GM19438 (cell line): ENCODE results near the gene OPTC.

Source experiments
- ATAC-seq: cut with Tn5 transposase; IDR thresholded peaks from one replicate; pipeline ENCODE4 v1.9.1; 2021; ENCODE audit warnings: low read depth; ENCODE audit not compliant: unreplicated experiment

The OPTC gene

DNA sequence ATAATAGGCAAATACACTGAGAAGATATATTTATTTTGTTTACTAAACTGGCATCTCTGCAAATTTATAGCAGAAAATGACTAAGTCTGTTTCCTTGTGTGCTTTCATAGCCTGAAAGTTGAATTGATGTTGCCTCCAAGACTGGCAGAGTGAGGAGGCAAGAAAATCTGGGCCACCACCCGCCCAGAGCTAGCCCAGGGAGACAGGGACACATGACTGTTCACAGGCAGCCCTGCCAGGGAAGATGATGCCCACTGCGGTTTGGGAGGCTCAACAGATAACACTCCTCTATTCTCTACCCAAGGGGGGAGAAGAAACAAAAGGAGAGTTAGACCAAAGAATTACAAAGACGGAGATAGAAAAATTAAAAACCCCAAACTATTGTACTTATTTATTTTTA, 37.1 kb downstream of the OPTC start:
- no peak for ATAC-seq

- ATAC-seq: no peak
Observed at GRCh38 chr1:203534012-203534411, 40.1 kb downstream of the OPTC start.

GRCh38 chr1:203534526-203534925, 40.6 kb downstream of the OPTC start:
- ATAC-seq: no peak

- no peak for ATAC-seq
Observed at GRCh38 chr1:203536575-203536974, 42.6 kb downstream of the OPTC start.

- ATAC-seq: no peak
Observed at GRCh38 chr1:203536980-203537455, 43.1 kb downstream of the OPTC start.

DNA sequence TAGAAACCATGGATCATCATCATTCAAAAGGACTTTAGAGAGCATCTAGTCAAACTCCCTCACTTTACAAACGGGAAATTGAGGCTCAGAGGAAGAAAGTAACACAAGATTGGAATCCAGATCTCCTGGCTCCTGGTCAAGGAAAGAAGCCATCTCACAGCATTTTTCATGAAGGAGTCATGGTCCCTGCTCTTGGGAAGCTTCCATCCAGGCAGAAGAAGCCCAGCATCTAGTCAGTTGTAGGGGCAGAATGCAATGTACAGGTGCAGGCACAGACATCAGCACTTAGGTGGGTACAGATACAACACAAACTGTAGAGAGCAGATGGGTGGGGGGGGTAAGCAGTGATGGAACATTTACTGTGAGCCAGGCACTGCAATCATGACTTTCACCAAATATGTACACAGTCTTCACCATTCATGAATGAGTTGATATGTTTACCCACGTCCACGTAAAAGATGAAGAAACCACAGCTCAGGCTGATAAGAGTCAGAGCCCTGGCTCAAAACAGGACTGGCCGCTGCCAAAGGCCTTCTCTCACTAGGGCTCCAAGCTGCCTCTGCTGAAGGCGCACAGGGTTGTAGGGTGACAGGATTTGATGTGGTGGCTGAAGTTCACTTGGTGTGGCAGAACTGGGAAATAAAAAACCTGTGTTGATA, 44.0 kb downstream of the OPTC start:
- ATAC-seq: no peak

GRCh38 chr1:203538726-203539125, 44.8 kb downstream of the OPTC start:
- ATAC-seq: no peak

DNA sequence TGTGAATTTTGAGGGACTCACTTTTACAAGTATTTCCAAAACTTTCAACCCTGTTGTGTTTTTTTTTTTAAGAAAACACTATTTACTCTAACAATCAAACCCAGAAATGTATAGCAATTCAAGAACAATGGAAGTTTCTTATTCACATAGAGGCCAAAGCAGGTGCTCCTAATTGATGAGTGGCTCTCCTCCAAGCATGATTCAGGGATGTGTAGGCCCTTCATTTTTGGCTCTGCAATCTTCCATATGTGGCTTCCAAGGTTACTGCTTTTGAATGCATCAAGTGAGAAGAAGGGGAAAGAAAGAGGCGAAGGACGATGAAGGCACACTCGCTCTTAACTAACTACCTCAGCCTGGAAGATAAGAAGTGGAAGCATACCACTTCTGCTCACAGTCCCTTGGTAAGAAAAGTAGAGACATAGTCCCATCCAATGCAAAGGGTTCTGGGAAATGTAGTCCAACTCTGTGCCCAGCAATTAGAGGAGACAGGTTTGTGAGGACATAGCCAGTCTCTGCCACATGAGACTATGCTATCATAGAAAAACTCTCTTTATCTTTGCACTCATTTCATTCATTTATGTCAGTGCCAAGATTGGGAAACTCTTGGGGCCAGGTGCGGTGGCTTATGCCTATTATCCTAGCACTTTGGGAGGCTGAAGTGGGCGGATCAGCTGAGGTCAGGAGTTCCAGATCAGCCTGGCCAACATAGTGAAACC, 46.0 kb downstream of the OPTC start:
- no peak for ATAC-seq

- ATAC-seq: no peak
Observed at GRCh38 chr1:203544485-203544884, 50.5 kb downstream of the OPTC start.

DNA sequence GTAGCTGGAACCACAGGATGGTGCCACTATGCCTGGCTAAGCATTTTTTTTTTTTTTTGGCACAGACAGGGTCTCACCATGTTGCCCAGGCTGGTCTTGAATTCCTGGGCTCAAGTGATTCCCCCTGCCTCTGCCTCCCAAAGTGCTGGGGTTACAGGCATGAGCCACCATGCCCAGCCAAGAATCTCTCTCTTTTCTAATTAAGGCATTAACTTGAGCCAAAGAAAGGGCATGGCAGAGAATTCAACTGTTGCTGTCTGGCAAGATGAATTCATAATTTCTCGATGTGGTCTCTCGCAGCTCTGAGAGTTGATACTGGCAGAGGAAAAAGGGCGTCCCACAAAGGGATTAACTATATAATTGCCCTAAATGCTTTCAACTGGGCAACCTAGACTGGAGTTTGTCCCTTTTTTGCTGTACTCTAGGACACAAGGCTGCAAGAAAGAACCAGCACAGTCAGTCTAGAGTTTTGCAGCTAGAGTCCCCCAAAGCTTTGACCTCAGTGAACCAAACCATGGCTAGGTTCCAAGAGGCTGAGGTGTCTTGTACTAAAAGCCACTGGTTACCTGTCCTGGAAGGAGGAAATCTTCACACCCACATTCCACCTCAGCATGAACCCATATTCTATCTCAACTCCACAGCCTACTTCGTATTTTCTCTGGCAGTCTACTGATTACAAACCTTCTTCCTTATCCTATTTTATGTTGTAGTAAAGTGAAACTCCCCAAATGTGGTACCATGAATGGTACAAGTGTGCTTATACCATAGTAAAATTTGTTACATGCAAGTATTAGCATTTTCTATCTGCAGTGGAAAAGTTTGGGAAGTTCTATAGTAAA, 51.2 kb downstream of the OPTC start:
- ATAC-seq: no peak

- ATAC-seq: no peak
Observed at GRCh38 chr1:203546274-203546673, 52.3 kb downstream of the OPTC start.

DNA sequence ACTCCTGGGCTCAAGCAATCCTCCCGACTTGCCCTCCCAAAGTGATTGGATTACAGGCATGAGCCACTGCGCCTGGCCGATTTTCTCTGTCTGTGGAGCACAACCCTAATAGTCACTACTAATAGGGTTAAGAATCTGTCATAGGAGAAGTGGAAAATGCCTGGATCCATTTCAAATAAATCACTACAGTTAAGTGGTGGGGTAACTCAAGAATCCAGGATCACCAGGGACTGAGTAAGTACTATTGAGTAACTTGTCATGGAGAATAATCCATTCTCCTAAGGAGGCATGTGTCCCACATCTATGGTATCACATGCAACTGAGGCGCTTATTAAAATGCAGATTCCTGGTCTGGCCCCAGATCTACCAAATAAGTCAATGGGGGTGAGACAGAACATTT, 53.2 kb downstream of the OPTC start:
- no peak for ATAC-seq

DNA sequence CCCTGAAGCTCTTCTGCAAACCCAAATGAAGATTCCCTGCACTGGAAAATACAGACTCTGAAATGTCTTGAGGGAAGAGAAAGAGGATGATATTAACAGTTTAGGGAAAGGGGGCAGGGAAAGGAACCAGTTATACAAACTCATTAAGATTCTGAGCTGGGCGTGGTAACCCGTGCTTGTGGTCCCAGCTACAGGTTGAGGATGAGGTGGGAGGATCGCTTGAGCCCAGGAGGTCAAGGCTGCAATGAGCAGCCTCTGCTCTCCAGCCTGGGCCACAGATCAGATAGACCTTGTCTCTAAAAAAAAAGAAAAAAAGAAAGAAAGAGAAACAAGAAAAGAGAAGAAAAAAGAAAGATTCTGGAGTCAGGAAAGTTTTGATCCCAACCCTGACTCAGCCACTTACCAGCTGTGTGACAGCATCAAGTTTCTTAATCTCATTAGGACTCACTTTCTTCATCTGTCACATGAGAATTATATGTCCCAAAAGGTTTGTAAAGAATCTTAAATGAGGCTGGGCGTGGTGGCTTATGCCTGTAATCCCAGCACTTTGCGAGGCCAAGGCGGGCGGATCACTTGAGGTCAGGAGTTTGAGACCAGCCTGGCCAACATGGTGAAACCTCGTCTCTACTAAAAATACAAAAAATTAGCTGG, 53.9 kb downstream of the OPTC start:
- ATAC-seq: no peak

DNA sequence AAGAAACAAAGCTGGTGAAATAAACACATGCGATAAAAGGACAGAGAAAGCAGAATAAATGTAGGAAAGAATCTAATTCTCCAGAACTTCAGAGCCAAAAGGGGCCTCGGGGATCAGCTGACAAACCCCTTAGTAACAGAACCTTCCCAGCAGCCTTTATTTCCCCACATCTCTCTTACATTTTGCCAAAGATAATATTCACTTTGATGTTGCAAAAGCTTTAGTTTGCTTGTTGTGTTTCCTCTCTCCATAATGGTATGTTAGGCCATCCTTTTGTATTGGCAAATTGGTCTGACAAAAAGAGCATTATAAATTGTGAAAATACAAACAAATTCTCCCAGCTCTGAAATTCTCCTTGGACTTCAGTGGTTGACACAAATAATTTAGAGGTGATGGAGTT, 54.9 kb downstream of the OPTC start:
- ATAC-seq: no peak

GRCh38 chr1:203549309-203549708, 55.4 kb downstream of the OPTC start:
- no peak for ATAC-seq

DNA sequence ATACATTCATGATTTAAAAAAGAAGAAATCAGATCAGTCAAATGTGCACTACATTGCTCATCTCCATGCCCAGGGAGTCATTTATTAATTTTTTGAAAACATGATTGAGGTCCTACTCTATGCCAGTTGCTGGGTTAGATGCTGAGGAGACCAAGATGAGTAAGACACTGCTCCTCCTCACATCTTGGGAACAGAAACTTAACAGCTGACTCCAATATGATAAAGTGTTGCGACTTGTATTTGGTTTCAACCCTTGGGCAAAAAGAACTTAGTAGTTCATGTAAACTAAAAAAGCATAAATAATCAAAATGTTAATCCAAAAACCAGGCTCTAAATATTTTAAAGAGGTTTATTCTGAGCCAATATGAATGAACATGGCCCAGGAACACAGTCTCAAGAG, 56.9 kb downstream of the OPTC start:
- no peak for ATAC-seq

DNA sequence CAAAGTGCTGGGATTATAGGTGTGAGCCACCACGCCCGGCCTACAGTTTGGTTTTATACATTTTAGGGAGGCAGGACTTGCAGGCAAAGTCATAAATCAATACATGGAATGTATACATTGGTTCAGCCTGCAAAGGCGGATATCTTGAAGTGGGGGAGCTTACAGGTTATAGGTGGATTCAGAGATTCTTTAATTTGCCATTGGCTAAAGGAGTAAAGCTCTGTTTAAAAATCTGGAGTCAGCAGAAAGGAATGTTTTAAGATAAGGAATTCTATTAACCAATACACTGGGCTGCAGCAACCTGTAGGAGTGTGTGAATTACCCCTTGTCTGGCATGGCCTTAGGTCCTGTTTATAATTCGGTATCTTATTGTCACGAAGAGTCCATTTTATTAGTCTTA, 57.6 kb downstream of the OPTC start:
- no peak for ATAC-seq

DNA sequence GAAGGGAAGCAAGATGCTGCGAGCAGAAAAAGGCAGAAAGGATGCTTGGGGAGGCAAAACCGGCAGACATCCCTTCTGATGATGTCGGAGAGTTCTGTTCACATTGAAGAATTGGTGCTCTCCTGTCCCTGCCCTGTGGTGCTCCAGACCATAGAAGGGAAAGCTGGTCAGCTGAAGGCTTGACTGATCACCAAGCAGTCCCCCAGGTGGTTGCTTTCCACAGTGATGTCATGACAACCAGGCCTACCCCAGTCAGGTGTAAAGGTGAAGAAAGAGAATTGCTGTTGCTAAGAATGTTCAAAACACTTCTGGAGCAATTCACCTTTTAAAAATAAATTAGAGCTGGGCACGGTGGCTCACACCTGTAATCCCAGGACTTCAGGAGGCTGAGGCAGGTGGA, 59.5 kb downstream of the OPTC start:
- no peak for ATAC-seq

GRCh38 chr1:203554071-203554470, 60.1 kb downstream of the OPTC start:
- ATAC-seq: no peak

GRCh38 chr1:203555076-203555475, 61.1 kb downstream of the OPTC start:
- no peak for ATAC-seq

- no peak for ATAC-seq
Observed at GRCh38 chr1:203555511-203556046, 61.6 kb downstream of the OPTC start.
